ENCODE results near the gene PTPRN2. TPM values are rescaled to one million over a fixed set of nuclear protein-coding genes. Genes with fewer than 3 reads are reported as not detected.

Gene PTPRN2
- total RNA-seq, 1 experiment from 2014 or later, result 2.1 TPM

GRCh38 chr7:157930926-157931466 lies 656.6 kb downstream of the PTPRN2 start:
- RAD21 ChIA-PET (ENCODE audit: low non-redundant PET in 1 of 2, low total read pairs in 2 of 2, uncharacterized antibody in 2 of 2, unreplicated experiment in 2 of 2), result no interaction called here
- ATAC-seq (no peak), DNase-seq (ENCODE audit: low read depth, low spot score) (no peak)
- no peaks in the 10 kb centered on the region for H3K9me2 ChIP-seq (ENCODE audit: insufficient read depth)
- no peak overlapping the region for H2AFZ ChIP-seq (ENCODE audit: low read depth, low read length, poor library complexity, severe bottlenecking)
- no TSS peak for BruUV-seq (replicated peaks)
- intact Hi-C loops (cut with micrococcal nuclease), result loop anchor here (10.0 kb wide), 1 partner anchor 366 kb away; no protein-coding TSS in a partner anchor
- no peaks in the 10 kb centered on the region for H3K36me3 ChIP-seq (ENCODE audit: control insufficient read depth in 1 of 2, insufficient read depth in 2 of 2, low read length in 2 of 2)
- POLR2A ChIA-PET, result no interaction called here
- H3K4me2 ChIP-seq (ENCODE audit: low read length), result no peak overlapping the region
- peaks cover 5% of the 10 kb centered on the region; the same call in 1 of the 2 replicates for H3K27me3 ChIP-seq (ENCODE audit: insufficient read depth, low read length)
- peaks cover 0 to 4% of the 10 kb centered on the region in 2 experiments; a peak in 2 of 4 replicates for H3K4me1 ChIP-seq (ENCODE audit: control insufficient read depth in 1 of 2, insufficient read depth in 2 of 2, low read length in 2 of 2)
- no peaks in the 10 kb centered on the region for H3K9me3 ChIP-seq (ENCODE audit: control insufficient read depth in 1 of 2, insufficient read depth in 1 of 2, low read depth in 1 of 2, low read length in 2 of 2)
- TF ChIP-seq SP1 (IDR thresholded peaks at IDR 0.05; ENCODE audit: low read depth), result no peak
- no peak for TF ChIP-seq POLR2A (IDR thresholded peaks at IDR 0.05; ENCODE audit: borderline replicate concordance, extremely low read depth, insufficient read depth, insufficient read length)
- TF ChIP-seq EZH2 (IDR thresholded peaks at IDR 0.05), result no peak
- no peak for TF ChIP-seq EGR1 (IDR thresholded peaks at IDR 0.05; ENCODE audit: low read depth)
- TF ChIP-seq MAX (IDR thresholded peaks at IDR 0.05), result no peak
- no peak for TF ChIP-seq ATF3 (IDR thresholded peaks at IDR 0.05)
- TF ChIP-seq ZFX (IDR thresholded peaks at IDR 0.05), result no peak
- no peak for TF ChIP-seq TCF7L2 (IDR thresholded peaks at IDR 0.05; ENCODE audit: borderline replicate concordance, extremely low read depth, insufficient read depth, insufficient read length)
- H3K4me3 ChIP-seq (replicated peaks in 1 of 2; ENCODE audit: low read depth in 1 of 2, low read length in 2 of 2), result no peak overlapping the region
- no peak overlapping the region for H3K9ac ChIP-seq (ENCODE audit: low read length)
- peaks cover 4% of the 10 kb centered on the region; the same call in 1 of the 2 replicates for H4K20me1 ChIP-seq (ENCODE audit: insufficient read depth)
- no peaks in the 10 kb centered on the region for H3K79me2 ChIP-seq (ENCODE audit: insufficient read depth, low read length)
- H3K27ac ChIP-seq (ENCODE audit: low read depth, low read length), result no peak overlapping the region
- CTCF ChIA-PET, result no interaction called here

GRCh38 chr7:157930441-157930840 lies 657.2 kb downstream of the PTPRN2 start:
- H4K20me1 ChIP-seq (ENCODE audit: insufficient read depth), result peaks cover 4% of the 10 kb centered on the region; the same call in 1 of the 2 replicates
- no peak overlapping the region for H3K27ac ChIP-seq (ENCODE audit: low read depth, low read length)
- CTCF ChIA-PET, result no interaction called here
- no peaks in the 10 kb centered on the region for H3K79me2 ChIP-seq (ENCODE audit: insufficient read depth, low read length)
- POLR2A ChIA-PET, result no interaction called here
- peaks cover 5% of the 10 kb centered on the region; the same call in 1 of the 2 replicates for H3K27me3 ChIP-seq (ENCODE audit: insufficient read depth, low read length)
- TF ChIP-seq CBX3 (IDR thresholded peaks at IDR 0.05; ENCODE audit: low read depth) (no peak), YY1 (IDR thresholded peaks at IDR 0.05; ENCODE audit: extremely low read depth, insufficient replicate concordance, low read depth, low read length) (no peak)
- no peaks in the 10 kb centered on the region for H3K36me3 ChIP-seq (ENCODE audit: control insufficient read depth in 1 of 2, insufficient read depth in 2 of 2, low read length in 2 of 2)
- H3K9ac ChIP-seq (ENCODE audit: low read length), result no peak overlapping the region
- no TSS peak for BruUV-seq (replicated peaks)
- ATAC-seq, result no peak
- intact Hi-C loops (cut with micrococcal nuclease), result loop anchor here (10.0 kb wide), 1 partner anchor 366 kb away; no protein-coding TSS in a partner anchor
- H3K4me1 ChIP-seq (ENCODE audit: control insufficient read depth in 1 of 2, insufficient read depth in 2 of 2, low read length in 2 of 2), result peaks cover 0 to 4% of the 10 kb centered on the region in 2 experiments; a peak in 2 of 4 replicates
- H3K9me2 ChIP-seq (ENCODE audit: insufficient read depth), result no peaks in the 10 kb centered on the region
- no peaks in the 10 kb centered on the region for H3K9me3 ChIP-seq (ENCODE audit: control insufficient read depth in 1 of 2, insufficient read depth in 1 of 2, low read depth in 1 of 2, low read length in 2 of 2)
- H3K4me3 ChIP-seq (replicated peaks in 1 of 2; ENCODE audit: low read depth in 1 of 2, low read length in 2 of 2), result no peak overlapping the region
- RAD21 ChIA-PET (ENCODE audit: low non-redundant PET in 1 of 2, low total read pairs in 2 of 2, uncharacterized antibody in 2 of 2, unreplicated experiment in 2 of 2), result no interaction called here
- H2AFZ ChIP-seq (ENCODE audit: low read depth, low read length, poor library complexity, severe bottlenecking), result no peak overlapping the region
- H3K4me2 ChIP-seq (ENCODE audit: low read length), result no peak overlapping the region
- no peak for DNase-seq (ENCODE audit: low read depth, low spot score)
